Limb (tissue), 2 donors: ENCODE results near the gene CLDN3.
"Not testable (repeated sequence)": the region's sequence is repeated elsewhere in the genome, so short reads cannot be mapped to it uniquely, and the experiment has no call there.

Experiments
- DNase-seq, 2 donors: peaks; one replicate each; pipeline ENCODE4 v3.0.0-alpha.2; 2016; ENCODE audit errors: extremely low spot score in 2 of 2

Gene CLDN3, protein sequence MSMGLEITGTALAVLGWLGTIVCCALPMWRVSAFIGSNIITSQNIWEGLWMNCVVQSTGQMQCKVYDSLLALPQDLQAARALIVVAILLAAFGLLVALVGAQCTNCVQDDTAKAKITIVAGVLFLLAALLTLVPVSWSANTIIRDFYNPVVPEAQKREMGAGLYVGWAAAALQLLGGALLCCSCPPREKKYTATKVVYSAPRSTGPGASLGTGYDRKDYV

GRCh38 chr7:73770002-73770859, at the start of gene CLDN3:
CLDN3 (minus strand) TSS chr7:73770270; CDS start chr7:73770049, 221 bp downstream.
- peak in 1 of 2 donors; percentile 43 for DNase-seq

DNA sequence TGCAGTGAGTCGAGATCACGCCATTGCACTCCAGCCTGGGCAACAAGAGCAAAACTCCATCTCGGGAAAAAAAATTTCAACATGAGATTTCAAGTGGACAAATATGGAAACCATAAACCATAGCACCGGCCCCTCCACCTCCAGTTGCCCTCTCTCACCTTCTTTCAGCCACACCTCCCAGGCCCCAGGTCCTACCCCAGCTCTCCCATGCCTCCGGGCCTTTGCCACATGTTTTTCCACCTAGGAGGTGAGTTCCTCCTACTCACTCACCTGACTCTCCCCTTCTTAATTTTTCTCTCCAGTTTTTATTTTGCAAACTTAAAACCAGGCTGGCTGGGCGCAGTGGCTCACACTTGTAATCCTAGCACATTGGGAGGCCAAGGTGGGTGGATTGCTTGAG, 47.1 kb upstream of the CLDN3 start:
- DNase-seq = no peak

- no peak for DNase-seq
Observed at GRCh38 chr7:73815436-73815835, 45.4 kb upstream of the CLDN3 start.

- DNase-seq = no peak
Observed at GRCh38 chr7:73812996-73813395, 42.9 kb upstream of the CLDN3 start.

DNA sequence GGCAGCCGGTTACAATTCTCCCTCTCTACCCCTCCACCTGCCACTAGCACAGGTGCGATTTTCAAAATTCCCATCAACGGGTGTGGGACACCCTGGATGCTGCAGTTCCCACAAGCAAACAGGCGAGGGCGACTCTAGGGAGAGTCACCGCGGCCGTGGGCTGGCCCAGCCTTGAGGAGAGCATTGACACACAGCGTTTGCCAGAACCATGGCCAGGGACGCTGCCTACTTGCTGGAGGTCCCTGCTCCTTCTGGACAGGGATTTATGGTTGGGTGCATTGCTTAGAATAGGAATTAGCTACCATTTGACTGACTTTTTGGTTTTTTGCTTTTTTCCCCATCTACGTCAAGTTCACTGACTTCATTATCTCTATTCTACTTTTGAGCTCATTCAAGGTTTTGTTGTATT, 41.7 kb upstream of the CLDN3 start:
- DNase-seq = peak in 1 of 2 donors; percentile 52

DNA sequence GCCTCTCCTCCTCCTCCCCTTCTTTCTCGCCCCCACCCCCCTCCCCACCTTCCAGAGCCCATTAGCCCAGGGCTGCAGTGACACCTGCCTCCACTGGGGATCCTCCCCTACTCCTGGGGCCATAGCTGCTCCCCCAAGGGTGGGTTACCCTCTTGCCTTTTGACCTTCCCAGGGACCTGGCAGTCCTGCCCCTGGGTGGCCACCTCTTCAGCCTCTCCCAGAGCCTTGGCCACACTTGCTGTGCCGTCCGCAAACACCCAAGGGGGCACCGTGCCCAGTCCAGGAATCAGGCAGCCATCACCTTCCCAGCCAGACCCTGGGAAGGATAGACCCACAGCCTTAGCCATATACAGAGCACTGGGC, 40.9 kb upstream of the CLDN3 start:
- no peak for DNase-seq

GRCh38 chr7:73809467-73809951, 39.4 kb upstream of the CLDN3 start:
- no peak for DNase-seq

DNA sequence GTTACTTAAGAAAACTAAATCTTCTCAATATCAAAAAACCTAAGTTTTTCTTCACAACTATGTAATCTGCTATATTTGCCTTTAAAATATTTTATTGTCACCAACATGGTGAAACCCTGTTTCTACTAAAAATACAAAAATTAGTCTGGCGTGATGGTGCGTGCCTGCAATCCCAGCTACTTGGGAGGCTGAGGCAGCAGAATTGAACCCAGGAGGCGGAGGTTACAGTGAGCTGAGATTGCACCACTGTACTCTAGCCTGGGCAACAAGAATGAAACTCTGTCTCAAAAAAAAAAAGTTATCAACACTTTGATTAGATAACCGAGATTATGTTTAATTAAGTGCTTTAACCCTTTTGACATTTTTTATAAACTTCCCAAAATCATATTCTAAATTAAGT, 32.4 kb upstream of the CLDN3 start:
- no peak for DNase-seq

GRCh38 chr7:73801577-73801976, 31.5 kb upstream of the CLDN3 start:
- no peak for DNase-seq

GRCh38 chr7:73799282-73800141, 29.4 kb upstream of the CLDN3 start:
- no peak for DNase-seq

DNA sequence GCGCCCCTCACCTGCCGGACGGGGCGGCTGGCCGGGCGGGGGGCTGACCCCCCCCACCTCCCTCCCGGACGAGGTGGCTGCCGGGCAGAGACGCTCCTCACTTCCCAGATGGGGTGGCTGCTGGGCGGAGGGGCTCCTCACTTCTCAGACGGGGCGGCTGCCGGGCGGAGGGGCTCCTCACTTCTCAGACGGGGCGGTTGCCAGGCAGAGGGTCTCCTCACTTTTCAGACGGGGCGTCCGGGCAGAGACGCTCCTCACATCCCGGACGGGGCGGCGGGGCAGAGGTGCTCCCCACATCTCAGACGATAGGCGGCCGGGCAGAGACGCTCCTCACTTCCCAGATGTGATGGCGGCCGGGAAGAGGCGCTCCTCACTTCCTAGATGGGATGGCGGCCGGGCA, 27.1 kb upstream of the CLDN3 start:
- not testable (repeated sequence) for DNase-seq

- not testable (repeated sequence) for DNase-seq
Observed at GRCh38 chr7:73796656-73797055, 26.6 kb upstream of the CLDN3 start.

- not testable (repeated sequence) for DNase-seq
Observed at GRCh38 chr7:73795188-73795587, 25.1 kb upstream of the CLDN3 start.

DNA sequence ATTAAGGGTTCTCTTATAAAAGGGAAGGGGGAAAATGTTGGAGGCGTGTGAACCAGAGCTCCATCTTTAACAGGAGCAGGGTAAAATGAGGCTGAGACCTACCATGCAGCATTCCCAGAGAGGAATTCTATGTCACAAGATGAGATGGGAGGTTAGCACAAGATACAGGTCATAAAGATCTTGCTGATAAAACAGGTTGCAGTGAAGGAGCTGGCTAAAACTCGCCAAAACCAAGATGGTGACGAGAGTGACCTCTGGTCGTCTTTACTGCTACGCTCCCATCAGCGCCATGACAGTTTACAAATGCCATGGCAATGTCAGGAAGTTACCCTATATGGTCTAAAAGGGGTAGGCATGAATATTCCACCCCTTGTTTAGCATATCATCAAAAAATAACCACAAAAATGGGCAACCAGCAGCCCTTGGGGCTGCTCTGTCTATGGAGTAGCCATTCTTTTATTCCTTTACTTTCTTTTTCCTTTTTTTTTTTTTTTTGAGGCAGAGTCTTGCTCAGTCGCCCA, 21.2 kb upstream of the CLDN3 start:
- DNase-seq = not testable (repeated sequence)

- DNase-seq = no peak
Observed at GRCh38 chr7:73789051-73789450, 19.0 kb upstream of the CLDN3 start.

DNA sequence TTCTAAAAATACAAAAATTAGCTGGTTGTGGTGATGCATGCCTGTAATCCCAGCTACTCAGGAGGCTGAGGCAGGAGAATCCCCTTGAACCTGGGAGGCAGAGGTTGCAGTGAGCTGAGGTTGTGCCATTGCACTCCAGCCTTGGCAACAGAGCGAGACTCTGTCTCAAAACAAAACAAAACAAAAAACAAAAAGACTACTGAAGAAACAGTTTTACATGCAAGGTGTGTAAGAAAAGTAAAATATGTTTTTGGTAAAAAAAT, 17.6 kb upstream of the CLDN3 start:
- DNase-seq = not testable (repeated sequence)

- DNase-seq = no peak
Observed at GRCh38 chr7:73786588-73786987, 16.5 kb upstream of the CLDN3 start.

DNA sequence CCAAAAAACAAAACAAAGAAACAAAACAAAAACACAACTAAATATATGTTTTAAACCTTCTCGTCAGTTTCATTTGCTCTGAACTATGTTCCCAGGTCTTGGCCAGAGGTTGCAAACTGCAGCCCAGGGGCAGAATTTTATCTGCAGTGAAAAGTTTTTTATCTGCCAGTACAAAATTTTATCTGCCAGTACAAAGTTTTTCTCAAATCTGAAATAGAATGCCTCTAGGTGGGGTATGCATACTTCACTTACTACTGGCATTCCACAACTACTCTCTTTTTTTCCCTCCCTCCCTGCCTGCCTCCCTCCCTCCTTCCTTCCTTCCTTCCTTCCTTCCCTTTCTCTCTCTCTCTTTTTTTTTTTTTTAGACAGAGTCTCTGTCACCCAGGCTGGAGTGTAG, 9.4 kb upstream of the CLDN3 start:
- DNase-seq = no peak

DNA sequence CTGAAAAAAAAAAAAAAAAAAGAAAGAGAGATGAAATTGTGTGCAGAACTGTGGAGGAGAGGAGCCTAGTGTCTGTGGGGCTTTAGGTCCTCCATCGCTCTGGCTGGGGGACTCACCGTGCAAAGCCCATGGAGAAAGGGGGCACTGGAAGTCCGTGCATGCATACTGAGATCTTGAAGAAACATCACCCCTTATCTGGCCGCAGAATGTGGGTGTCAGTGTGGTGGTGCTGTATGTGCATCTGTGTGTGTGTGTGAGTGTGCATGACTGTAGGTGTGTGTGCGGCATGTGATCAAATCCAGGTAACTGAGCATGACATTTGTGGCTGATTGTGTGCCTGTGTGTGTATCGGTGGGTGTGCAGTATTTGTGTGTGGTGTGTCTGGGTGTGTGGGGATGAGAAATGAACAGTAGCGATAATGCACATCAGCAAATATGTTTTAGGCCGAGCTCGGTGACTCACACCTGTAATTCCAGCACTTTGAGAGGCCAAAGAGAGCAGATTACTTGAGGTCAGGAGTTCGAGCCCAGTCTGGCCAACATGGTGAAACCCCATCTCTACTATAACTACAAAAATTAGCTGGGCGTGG, 8.8 kb upstream of the CLDN3 start:
- no peak for DNase-seq

DNA sequence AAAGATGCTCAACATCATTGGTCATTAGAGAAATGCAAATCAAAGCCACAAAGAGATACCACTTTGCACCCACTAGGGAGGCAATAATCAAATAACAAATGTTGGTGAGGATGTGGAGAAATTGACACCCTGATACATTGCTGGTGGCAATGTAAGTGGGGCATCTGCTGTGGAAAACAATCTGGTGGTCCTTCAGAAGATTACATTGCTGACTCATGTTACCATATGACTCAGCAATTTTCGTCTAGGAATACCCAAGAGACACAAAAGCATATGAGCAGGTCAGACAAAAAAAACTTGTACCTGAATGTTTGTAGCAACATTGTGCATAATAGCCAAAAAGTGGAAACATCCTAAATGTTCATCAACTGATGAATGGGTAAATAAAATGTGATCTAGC, 4.9 kb upstream of the CLDN3 start:
- DNase-seq = no peak

DNA sequence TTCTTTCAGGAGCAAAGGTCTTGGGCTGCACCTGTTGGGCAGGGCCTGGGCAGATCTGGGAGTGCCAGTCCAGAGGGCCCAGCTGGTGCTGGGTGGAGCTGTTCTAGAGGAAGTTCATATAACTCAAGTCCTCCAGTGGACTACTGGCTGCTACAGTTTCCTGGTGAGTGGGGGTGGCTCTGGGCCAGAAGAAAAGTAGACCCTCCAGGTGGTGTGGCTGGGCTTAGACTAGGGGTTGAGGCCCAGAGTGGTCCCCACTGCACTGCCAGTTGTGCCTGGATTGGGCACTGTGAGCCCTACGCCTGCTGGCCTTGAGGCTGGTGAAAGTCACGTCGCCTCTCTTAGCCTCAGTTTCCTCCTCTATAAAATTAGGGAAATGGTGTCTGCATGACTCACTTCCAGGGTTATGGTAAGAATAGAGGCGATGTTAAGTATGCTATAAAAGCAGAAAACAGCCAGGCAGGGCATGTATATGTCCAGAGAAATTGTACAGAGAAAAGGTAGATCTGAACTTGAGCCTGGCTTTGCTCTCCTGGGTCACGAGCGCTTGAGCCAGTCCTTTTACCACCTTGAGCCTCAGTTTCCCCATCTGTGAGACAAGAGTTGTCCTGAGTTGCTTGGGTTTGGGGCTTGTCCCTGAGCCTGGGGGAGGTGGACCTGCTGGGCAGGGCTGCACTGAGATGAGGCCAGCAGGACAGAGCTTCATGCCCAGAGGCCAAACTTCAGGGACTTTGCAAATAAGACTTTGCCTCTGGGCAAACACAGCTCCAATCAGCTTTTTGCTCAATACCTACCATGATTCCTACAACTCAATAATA, 3.8 kb upstream of the CLDN3 start:
- DNase-seq = no peak
